ENCODE data around the gene CHIC1. TPM values are rescaled to one million over a fixed set of nuclear protein-coding genes. Genes with fewer than 3 reads are reported as not detected.
"Not testable (repeated sequence)": the region's sequence is repeated elsewhere in the genome, so short reads cannot be mapped to it uniquely, and the experiment has no call there.

CHIC1 gene
- total RNA-seq, result 12.9 and 14.0 TPM in 2 replicates

- CTCF ChIA-PET, result no interaction called here
- Mint-ChIP-seq H3K4me3 (peak within 1 kb of the TSS; percentile 97), H3K36me3 (ENCODE audit: low read depth) (peaks cover 5% of the 10 kb centered on the region), H3K9me3 (no peaks in the 10 kb centered on the region), H3K4me1 (peaks cover 27% of the 10 kb centered on the region), H3K27me3 (no peaks in the 10 kb centered on the region), H3K27ac (peak within 1 kb of the TSS; percentile 99)
- TF ChIP-seq CTCF (IDR thresholded peaks at IDR 0.05), result no peak
- DNase-seq (peak; percentile 51), ATAC-seq (ENCODE audit: low read depth) (peak; percentile 73)
- intact Hi-C loops (cut with micrococcal nuclease), result loop anchor here (1.0 to 2.0 kb wide), 2 partner anchors 381 to 730 kb away; no protein-coding TSS in a partner anchor
- POLR2A ChIA-PET, result no interaction called here
Observed at GRCh38 chrX:73562984-73563737, at the start of gene CHIC1. Gene CHIC1 (plus strand): TSS chrX:73563197. CDS start chrX:73563285, 88 bp downstream.

- intact Hi-C loops (cut with micrococcal nuclease); ATAC-seq (ENCODE audit: low read depth): not testable (repeated sequence)
Observed at GRCh38 chrX:73522823-73523222, 40.2 kb upstream of the CHIC1 start.

GRCh38 chrX:73524906-73525305 is 38.1 kb upstream of the CHIC1 start:
- Mint-ChIP-seq H3K27ac (no peak overlapping the region), H3K27me3 (no peaks in the 10 kb centered on the region), H3K36me3 (ENCODE audit: low read depth) (no peaks in the 10 kb centered on the region), H3K9me3 (peaks cover 13% of the 10 kb centered on the region), H3K4me3 (no peak overlapping the region), H3K4me1 (no peaks in the 10 kb centered on the region)
- DNase-seq (no peak), ATAC-seq (ENCODE audit: low read depth) (no peak)
- intact Hi-C loops (cut with micrococcal nuclease), result no loop called here
- no peak for TF ChIP-seq CTCF (IDR thresholded peaks at IDR 0.05)
- CTCF ChIA-PET, result interaction anchor here (0.6 kb wide), 1 partner anchor 39 kb away, joined by 3 read pairs; no protein-coding TSS in a partner anchor
- POLR2A ChIA-PET, result no interaction called here

More at GRCh38 chrX:73522823-73523222, 40.2 kb upstream of the CHIC1 start:
- H3K4me1 Mint-ChIP-seq; POLR2A ChIA-PET; DNase-seq; H3K27ac Mint-ChIP-seq; H3K9me3 Mint-ChIP-seq; H3K36me3 Mint-ChIP-seq (ENCODE audit: low read depth); H3K27me3 Mint-ChIP-seq; H3K4me3 Mint-ChIP-seq; CTCF ChIA-PET: not testable (repeated sequence)

GRCh38 chrX:73525928-73526690 is 36.9 kb upstream of the CHIC1 start:
- intact Hi-C loops (cut with micrococcal nuclease), result no loop called here
- DNase-seq, result no peak
- TF ChIP-seq CTCF (IDR thresholded peaks at IDR 0.05), result no peak
- Mint-ChIP-seq H3K27me3 (no peaks in the 10 kb centered on the region), H3K4me1 (no peaks in the 10 kb centered on the region), H3K9me3 (peaks cover 20% of the 10 kb centered on the region), H3K4me3 (no peak overlapping the region), H3K36me3 (ENCODE audit: low read depth) (no peaks in the 10 kb centered on the region), H3K27ac (no peak overlapping the region)
- POLR2A ChIA-PET, result no interaction called here
- CTCF ChIA-PET, result no interaction called here
- ATAC-seq (ENCODE audit: low read depth), result no peak

- H3K27me3 Mint-ChIP-seq; H3K36me3 Mint-ChIP-seq (ENCODE audit: low read depth); POLR2A ChIA-PET; CTCF ChIA-PET; ATAC-seq (ENCODE audit: low read depth); H3K4me1 Mint-ChIP-seq; H3K27ac Mint-ChIP-seq; intact Hi-C loops (cut with micrococcal nuclease); DNase-seq; H3K4me3 Mint-ChIP-seq: not testable (repeated sequence)
- H3K9me3 Mint-ChIP-seq, result peaks cover 26% of the 10 kb centered on the region
Observed at GRCh38 chrX:73531655-73532054, 31.3 kb upstream of the CHIC1 start.

- no peaks in the 10 kb centered on the region for H3K9me3 Mint-ChIP-seq
- H3K36me3 Mint-ChIP-seq (ENCODE audit: low read depth), result no peaks in the 10 kb centered on the region
Observed at GRCh38 chrX:73556159-73556558, 6.8 kb upstream of the CHIC1 start.

More at GRCh38 chrX:73556159-73556558, 6.8 kb upstream of the CHIC1 start:
- Mint-ChIP-seq H3K27me3 (no peaks in the 10 kb centered on the region), H3K27ac (no peak overlapping the region), H3K4me3 (no peak overlapping the region), H3K4me1 (no peaks in the 10 kb centered on the region)
- no peak for TF ChIP-seq CTCF (IDR thresholded peaks at IDR 0.05)
- ChIA-PET POLR2A (no interaction called here), CTCF (no interaction called here)
- DNase-seq, result no peak
- intact Hi-C loops (cut with micrococcal nuclease), result no loop called here
- no peak for ATAC-seq (ENCODE audit: low read depth)

Data from activated B cell treated with CpG ODN at 0.5 μM for 24 hours (primary cell).